PFSK-1 (cell line): Measurements from ENCODE around the gene CTNNA3.

Source experiments
- POLR2AphosphoS5 ChIP-seq: IDR thresholded peaks from 2 replicates; pipeline ENCODE4 v1.6.1; 2012; ENCODE audit warnings: low read depth, mild to moderate bottlenecking, control low read depth, low read length, moderate library complexity
- REST ChIP-seq, 2 experiments: IDR thresholded peaks; 2 replicates each; pipeline versions ENCODE4 v1.6.1 to v1.8.0; 2011 to 2012; ENCODE audit warnings: low read depth in 2 of 2, low read length in 2 of 2, control low read depth in 1 of 2, inconsistent platforms in 1 of 2, mild to moderate bottlenecking in 1 of 2, moderate library complexity in 1 of 2; ENCODE audit not compliant: insufficient read depth in 1 of 2
- TAF1 ChIP-seq: IDR thresholded peaks from 2 replicates; pipeline ENCODE4 v1.6.1; 2012; ENCODE audit warnings: low read length, control low read depth, borderline replicate concordance; ENCODE audit not compliant: insufficient read depth

GRCh38 chr10:66737241-66737640, 958.8 kb downstream of the CTNNA3 start:
- TF ChIP-seq POLR2AphosphoS5 (no peak), REST (IDR thresholded peaks at IDR 0.05; ENCODE audit: insufficient read depth in 1 of 2, low read depth in 2 of 2, low read length in 2 of 2) (no peak), TAF1 (no peak)
